ENCODE data around the gene LGI4.

DNA sequence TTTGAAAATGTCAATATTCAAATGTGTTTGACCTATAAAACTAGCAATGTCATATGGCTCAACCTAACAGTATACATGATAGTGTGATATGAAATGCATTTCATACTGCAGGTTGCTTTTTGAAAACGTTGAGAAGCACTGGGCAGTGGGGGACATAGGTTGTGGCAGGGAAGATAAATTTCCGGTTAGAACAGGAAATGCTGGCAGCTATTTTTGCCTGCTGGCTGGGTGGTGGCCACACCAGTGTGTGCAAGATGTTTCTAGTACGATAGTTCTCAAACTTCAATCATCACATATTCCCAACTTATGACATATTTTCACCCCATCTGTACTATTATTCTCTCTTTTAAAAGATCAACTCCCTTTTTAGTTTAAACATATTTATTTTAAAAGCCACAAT lies 36.9 kb upstream of the LGI4 start:
- TF ChIP-seq POLR2A (IDR thresholded peaks at IDR 0.05) = no peak
- TF ChIP-seq, protein P1, sequence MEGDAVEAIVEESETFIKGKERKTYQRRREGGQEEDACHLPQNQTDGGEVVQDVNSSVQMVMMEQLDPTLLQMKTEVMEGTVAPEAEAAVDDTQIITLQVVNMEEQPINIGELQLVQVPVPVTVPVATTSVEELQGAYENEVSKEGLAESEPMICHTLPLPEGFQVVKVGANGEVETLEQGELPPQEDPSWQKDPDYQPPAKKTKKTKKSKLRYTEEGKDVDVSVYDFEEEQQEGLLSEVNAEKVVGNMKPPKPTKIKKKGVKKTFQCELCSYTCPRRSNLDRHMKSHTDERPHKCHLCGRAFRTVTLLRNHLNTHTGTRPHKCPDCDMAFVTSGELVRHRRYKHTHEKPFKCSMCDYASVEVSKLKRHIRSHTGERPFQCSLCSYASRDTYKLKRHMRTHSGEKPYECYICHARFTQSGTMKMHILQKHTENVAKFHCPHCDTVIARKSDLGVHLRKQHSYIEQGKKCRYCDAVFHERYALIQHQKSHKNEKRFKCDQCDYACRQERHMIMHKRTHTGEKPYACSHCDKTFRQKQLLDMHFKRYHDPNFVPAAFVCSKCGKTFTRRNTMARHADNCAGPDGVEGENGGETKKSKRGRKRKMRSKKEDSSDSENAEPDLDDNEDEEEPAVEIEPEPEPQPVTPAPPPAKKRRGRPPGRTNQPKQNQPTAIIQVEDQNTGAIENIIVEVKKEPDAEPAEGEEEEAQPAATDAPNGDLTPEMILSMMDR (IDR thresholded peaks at IDR 0.05) = no peak
